K562 (cell line): ENCODE measurements around the gene CRABP1. TPM values are rescaled to one million over a fixed set of nuclear protein-coding genes. Genes with fewer than 3 reads are reported as not detected.

Experiments used
- ATF7 ChIP-seq: fragments of 450-650 bp; IDR thresholded peaks from 2 replicates; pipeline ENCODE4 v1.7.1; 2014; ENCODE audit warnings: mild to moderate bottlenecking, moderate library complexity
- CEBPB ChIP-seq: fragments of 450-650 bp; IDR thresholded peaks from 2 replicates; pipeline ENCODE4 v1.6.1; 2016; ENCODE audit warnings: missing genetic modification characterization, missing compliant biosample characterization
- GTF2F1 ChIP-seq: IDR thresholded peaks from 2 replicates; pipeline ENCODE4 v1.6.1; 2011; ENCODE audit warnings: low read depth, low read length, improper control_type of control experiment
- NFRKB ChIP-seq: fragments of 450-650 bp; IDR thresholded peaks from 2 replicates; pipeline ENCODE4 v1.6.1; 2016; ENCODE audit warnings: low read depth
- NFYB ChIP-seq: IDR thresholded peaks from 2 replicates; pipeline ENCODE4 v1.6.1; 2011; ENCODE audit warnings: mild to moderate bottlenecking, moderate library complexity; ENCODE audit not compliant: insufficient read length; ENCODE audit errors: extremely low read depth
- ZNF561 ChIP-seq: fragments of 450-650 bp; formaldehyde crosslinking; conservative IDR thresholded peaks from 2 replicates; pipeline ENCODE4 v1.4.0; 2020; ENCODE audit warnings: mild to moderate bottlenecking, moderate library complexity
- polyA plus RNA-seq, 8 experiments: library from polyadenylated mRNA; depleted of rRNA in 4 of 8; stranded (reverse) in 5 of 8; unstranded in 3 of 8; fragments of >200 nt; fragmentation: Nextera tagmentation in 2 of 8; fragmentation: Illumina TruSeq in 1 of 8; extraction: Ambion mirVana in 2 of 8; extraction: Trizol in 1 of 8; gene quantifications; 2 replicates each; pipeline versions ENCODE4 v1.2.1 to v1.2.3, GENCODE V29; 2011 to 2014; ENCODE audit warnings: inconsistent platforms in 1 of 8, missing spikeins in 1 of 8
- total RNA-seq, 7 experiments: library from RNA; depleted of rRNA in 6 of 7; stranded (reverse); fragments of >200 nt in 6 of 7; fragmentation: Illumina TruSeq in 2 of 7; extraction: Trizol in 2 of 7; gene quantifications; 2 replicates each; pipeline versions ENCODE4 v1.2.1 to v1.2.3, GENCODE V29; 2011 to 2021; ENCODE audit warnings: low replicate concordance in 1 of 7
- TF ChIP-seq, protein P1 (sequence below), 3 experiments: fragments of 200-800 bp in 1 of 3; fragments of 250-450 bp in 1 of 3; fragments of 450-650 bp in 1 of 3; sonication (Bioruptor Pico) in 1 of 3; sonication (Bioruptor generic) in 1 of 3; formaldehyde crosslinking in 1 of 3; IDR thresholded peaks; 2 replicates each; pipeline versions ENCODE4 v1.6.1 to v1.8.0; 2016 to 2022; ENCODE audit warnings: mild to moderate bottlenecking in 2 of 3, missing genetic modification characterization in 2 of 3, missing compliant biosample characterization in 1 of 3, moderate library complexity in 1 of 3
- TF ChIP-seq, protein P2 (sequence below): sonication (generic); formaldehyde crosslinking; IDR thresholded peaks from 2 replicates; pipeline ENCODE4 v1.8.0; 2022; ENCODE audit warnings: mild to moderate bottlenecking, missing genetic modification reagents
- TF ChIP-seq, protein P3 (sequence below): sonication (generic); formaldehyde crosslinking; IDR thresholded peaks from 2 replicates; pipeline ENCODE4 v1.8.0; 2023; ENCODE audit warnings: mild to moderate bottlenecking, missing genetic modification reagents

The CRABP1 gene
- total and polyA plus RNA-seq, 9 of the 15 experiments (the other 6 are each of a cell fraction or from before 2014, with no cell fraction given) = 0.60 TPM; not detected in 8

- TF ChIP-seq GTF2F1 (no peak), CEBPB (tag) (peak; percentile 95), NFRKB (peak; percentile 79; the same call in 1 of the 2 replicates), ATF7 (peak; percentile 79; the same call in 1 of the 2 replicates), ZNF561 (CRISPR knock-in tag) (no peak), NFYB (no peak)
- TF ChIP-seq, protein P1, sequence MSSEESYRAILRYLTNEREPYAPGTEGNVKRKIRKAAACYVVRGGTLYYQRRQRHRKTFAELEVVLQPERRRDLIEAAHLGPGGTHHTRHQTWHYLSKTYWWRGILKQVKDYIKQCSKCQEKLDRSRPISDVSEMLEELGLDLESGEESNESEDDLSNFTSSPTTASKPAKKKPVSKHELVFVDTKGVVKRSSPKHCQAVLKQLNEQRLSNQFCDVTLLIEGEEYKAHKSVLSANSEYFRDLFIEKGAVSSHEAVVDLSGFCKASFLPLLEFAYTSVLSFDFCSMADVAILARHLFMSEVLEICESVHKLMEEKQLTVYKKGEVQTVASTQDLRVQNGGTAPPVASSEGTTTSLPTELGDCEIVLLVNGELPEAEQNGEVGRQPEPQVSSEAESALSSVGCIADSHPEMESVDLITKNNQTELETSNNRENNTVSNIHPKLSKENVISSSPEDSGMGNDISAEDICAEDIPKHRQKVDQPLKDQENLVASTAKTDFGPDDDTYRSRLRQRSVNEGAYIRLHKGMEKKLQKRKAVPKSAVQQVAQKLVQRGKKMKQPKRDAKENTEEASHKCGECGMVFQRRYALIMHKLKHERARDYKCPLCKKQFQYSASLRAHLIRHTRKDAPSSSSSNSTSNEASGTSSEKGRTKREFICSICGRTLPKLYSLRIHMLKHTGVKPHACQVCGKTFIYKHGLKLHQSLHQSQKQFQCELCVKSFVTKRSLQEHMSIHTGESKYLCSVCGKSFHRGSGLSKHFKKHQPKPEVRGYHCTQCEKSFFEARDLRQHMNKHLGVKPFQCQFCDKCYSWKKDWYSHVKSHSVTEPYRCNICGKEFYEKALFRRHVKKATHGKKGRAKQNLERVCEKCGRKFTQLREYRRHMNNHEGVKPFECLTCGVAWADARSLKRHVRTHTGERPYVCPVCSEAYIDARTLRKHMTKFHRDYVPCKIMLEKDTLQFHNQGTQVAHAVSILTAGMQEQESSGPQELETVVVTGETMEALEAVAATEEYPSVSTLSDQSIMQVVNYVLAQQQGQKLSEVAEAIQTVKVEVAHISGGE (CRISPR knock-in tag; IDR thresholded peaks at IDR 0.05) = peak in 1 of 3 experiments; percentile 90; a peak in 2 of 6 replicates
- TF ChIP-seq, protein P2, sequence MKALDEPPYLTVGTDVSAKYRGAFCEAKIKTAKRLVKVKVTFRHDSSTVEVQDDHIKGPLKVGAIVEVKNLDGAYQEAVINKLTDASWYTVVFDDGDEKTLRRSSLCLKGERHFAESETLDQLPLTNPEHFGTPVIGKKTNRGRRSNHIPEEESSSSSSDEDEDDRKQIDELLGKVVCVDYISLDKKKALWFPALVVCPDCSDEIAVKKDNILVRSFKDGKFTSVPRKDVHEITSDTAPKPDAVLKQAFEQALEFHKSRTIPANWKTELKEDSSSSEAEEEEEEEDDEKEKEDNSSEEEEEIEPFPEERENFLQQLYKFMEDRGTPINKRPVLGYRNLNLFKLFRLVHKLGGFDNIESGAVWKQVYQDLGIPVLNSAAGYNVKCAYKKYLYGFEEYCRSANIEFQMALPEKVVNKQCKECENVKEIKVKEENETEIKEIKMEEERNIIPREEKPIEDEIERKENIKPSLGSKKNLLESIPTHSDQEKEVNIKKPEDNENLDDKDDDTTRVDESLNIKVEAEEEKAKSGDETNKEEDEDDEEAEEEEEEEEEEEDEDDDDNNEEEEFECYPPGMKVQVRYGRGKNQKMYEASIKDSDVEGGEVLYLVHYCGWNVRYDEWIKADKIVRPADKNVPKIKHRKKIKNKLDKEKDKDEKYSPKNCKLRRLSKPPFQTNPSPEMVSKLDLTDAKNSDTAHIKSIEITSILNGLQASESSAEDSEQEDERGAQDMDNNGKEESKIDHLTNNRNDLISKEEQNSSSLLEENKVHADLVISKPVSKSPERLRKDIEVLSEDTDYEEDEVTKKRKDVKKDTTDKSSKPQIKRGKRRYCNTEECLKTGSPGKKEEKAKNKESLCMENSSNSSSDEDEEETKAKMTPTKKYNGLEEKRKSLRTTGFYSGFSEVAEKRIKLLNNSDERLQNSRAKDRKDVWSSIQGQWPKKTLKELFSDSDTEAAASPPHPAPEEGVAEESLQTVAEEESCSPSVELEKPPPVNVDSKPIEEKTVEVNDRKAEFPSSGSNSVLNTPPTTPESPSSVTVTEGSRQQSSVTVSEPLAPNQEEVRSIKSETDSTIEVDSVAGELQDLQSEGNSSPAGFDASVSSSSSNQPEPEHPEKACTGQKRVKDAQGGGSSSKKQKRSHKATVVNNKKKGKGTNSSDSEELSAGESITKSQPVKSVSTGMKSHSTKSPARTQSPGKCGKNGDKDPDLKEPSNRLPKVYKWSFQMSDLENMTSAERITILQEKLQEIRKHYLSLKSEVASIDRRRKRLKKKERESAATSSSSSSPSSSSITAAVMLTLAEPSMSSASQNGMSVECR (CRISPR knock-in tag) = peak; percentile 98
- TF ChIP-seq, protein P3, sequence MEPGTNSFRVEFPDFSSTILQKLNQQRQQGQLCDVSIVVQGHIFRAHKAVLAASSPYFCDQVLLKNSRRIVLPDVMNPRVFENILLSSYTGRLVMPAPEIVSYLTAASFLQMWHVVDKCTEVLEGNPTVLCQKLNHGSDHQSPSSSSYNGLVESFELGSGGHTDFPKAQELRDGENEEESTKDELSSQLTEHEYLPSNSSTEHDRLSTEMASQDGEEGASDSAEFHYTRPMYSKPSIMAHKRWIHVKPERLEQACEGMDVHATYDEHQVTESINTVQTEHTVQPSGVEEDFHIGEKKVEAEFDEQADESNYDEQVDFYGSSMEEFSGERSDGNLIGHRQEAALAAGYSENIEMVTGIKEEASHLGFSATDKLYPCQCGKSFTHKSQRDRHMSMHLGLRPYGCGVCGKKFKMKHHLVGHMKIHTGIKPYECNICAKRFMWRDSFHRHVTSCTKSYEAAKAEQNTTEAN = no peak
Observed at GRCh38 chr15:78299101-78299930, 40.8 kb upstream of the CRABP1 start, which contains the start of gene SKIC8 (continued).
